A673 (cell line): ENCODE measurements around the gene CHSY3. TPM values are rescaled to one million over a fixed set of nuclear protein-coding genes. Genes with fewer than 3 reads are reported as not detected.

Source experiments
- BruUV-seq: library from RNA; stranded (reverse); fragments of 400-500 nt; replicated peaks from 2 replicates; lab custom pipeline; 2021; lab: Mats Ljungman, UMichigan
- CTCF ChIA-PET: fragments of 300-600 bp; sonication (Branson Sonifier 250); formaldehyde crosslinking; loops from one replicate; lab custom pipeline; 2022; ENCODE audit warnings: antibody characterized with exemption; lab: Charles Lee
- POLR2A ChIA-PET: fragments of 300-600 bp; sonication (Branson Sonifier 250); formaldehyde crosslinking; loops from one replicate; lab custom pipeline; 2022; ENCODE audit warnings: antibody characterized with exemption; ENCODE audit not compliant: low non-redundant PET; lab: Charles Lee
- DNase-seq: peaks from one replicate; pipeline ENCODE4 v3.0.0-alpha.2; 2015; ENCODE audit warnings: low spot score
- H3K27ac ChIP-seq: fragments of 200-600 bp; sonication (generic); 2 replicates; pipeline ENCODE4 v1.5.1; 2016; ENCODE audit warnings: mixed run types, low read depth, mild to moderate bottlenecking, mixed read lengths, antibody characterized with exemption, low read length; ENCODE audit not compliant: poor library complexity, severe bottlenecking
- H3K27me3 ChIP-seq: fragments of 200-600 bp; sonication (generic); replicated peaks from 2 replicates; pipeline ENCODE4 v1.6.1; 2017; ENCODE audit warnings: mixed run types, low read depth, mild to moderate bottlenecking, mixed read lengths, antibody characterized with exemption, low read length; ENCODE audit not compliant: insufficient read depth, poor library complexity
- H3K36me3 ChIP-seq: fragments of 200-600 bp; sonication (generic); 2 replicates; pipeline ENCODE4 v1.6.1; 2016; ENCODE audit warnings: mixed run types, mild to moderate bottlenecking, mixed read lengths, antibody characterized with exemption, low read length; ENCODE audit not compliant: insufficient read depth, poor library complexity, severe bottlenecking
- H3K4me1 ChIP-seq: fragments of 200-600 bp; sonication (generic); 2 replicates; pipeline ENCODE4 v1.6.1; 2017; ENCODE audit warnings: mixed run types, mild to moderate bottlenecking, mixed read lengths, antibody characterized with exemption, low read length; ENCODE audit not compliant: insufficient read depth, poor library complexity, severe bottlenecking
- H3K4me3 ChIP-seq: fragments of 200-600 bp; sonication (generic); 2 replicates; pipeline ENCODE4 v1.5.1; 2016; ENCODE audit warnings: low read depth, mixed run types, mild to moderate bottlenecking, mixed read lengths, low read length; ENCODE audit not compliant: poor library complexity, severe bottlenecking
- H3K9me3 ChIP-seq: fragments of 200-600 bp; sonication (generic); 2 replicates; pipeline ENCODE4 v1.6.1; 2016; ENCODE audit warnings: mixed run types, low read depth, mild to moderate bottlenecking, mixed read lengths, antibody characterized with exemption, low read length; ENCODE audit not compliant: poor library complexity, severe bottlenecking
- EZH2 ChIP-seq: fragments of 200-600 bp; sonication (generic); IDR thresholded peaks from 2 replicates; pipeline ENCODE4 v1.6.1; 2017; ENCODE audit warnings: borderline replicate concordance, low read depth, mild to moderate bottlenecking, mixed read lengths, antibody characterized with exemption, low read length; ENCODE audit not compliant: poor library complexity, severe bottlenecking
- intact Hi-C: fragments of 100-400 bp; cut with micrococcal nuclease; formaldehyde crosslinking; loops from one replicate; pipeline ENCODE4 v1.10.0; 2022; ENCODE audit not compliant: unreplicated experiment
- total RNA-seq: library from RNA; stranded (reverse); gene quantifications from 2 replicates; pipeline ENCODE4 v1.2.3, GENCODE V29; 2021
- TF ChIP-seq, protein P1 (sequence below): fragments of 300-800, 200-600 bp; sonication (generic); conservative IDR thresholded peaks from 2 replicates; pipeline ENCODE4 v1.5.1; 2017; ENCODE audit warnings: low read depth, mild to moderate bottlenecking, antibody characterized with exemption, low read length, moderate library complexity, mixed read lengths

Gene CHSY3
- total RNA-seq, 1 experiment from 2014 or later: not detected

DNA sequence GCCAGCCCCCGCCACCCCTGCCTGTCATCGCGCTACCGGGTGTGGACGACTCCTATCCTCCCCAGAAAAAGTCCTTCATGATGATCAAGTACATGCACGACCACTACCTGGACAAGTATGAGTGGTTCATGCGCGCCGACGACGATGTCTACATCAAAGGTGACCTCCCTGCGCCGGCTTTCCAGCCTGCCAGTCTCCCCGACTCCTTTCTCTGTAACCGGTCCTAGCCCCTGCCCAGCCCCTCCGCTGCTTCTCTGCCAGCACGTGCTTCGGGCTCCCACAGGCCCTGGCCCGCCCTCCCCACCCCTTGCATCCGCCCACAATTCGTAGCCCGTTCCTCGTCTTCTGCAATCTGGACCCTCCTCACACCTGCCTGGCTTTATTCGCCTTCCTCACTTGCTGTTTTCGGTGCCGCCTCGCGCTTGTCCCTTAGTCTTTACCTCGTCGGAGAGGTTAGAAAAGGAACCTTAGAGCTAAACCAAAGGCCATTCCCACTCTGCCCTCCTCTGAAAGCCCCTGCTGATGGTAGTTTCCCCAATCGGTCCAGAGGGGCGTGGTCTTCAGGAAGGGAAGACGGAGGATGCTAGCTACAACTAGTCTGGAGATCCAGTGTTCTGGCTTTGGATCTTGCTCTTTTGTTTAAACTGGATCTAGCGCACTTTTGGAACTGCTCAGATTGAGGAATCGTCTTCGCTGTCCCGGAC is 1.4 kb downstream of the CHSY3 start:
- ChIA-PET CTCF (no interaction called here), POLR2A (no interaction called here)
- Histone ChIP-seq H3K4me1 (peaks cover 11% of the 10 kb centered on the region), H3K9me3 (no peaks in the 10 kb centered on the region), H3K4me3 (no peak overlapping the region), H3K27me3 (peaks cover 86% of the 10 kb centered on the region), H3K27ac (no peak overlapping the region), H3K36me3 (no peaks in the 10 kb centered on the region)
- no peak for DNase-seq
- intact Hi-C loops: loop anchor here (10.0 kb wide), 1 partner anchor 1199 kb away; no protein-coding TSS in a partner anchor
- no peak for TF ChIP-seq EZH2
- TF ChIP-seq, protein P1, sequence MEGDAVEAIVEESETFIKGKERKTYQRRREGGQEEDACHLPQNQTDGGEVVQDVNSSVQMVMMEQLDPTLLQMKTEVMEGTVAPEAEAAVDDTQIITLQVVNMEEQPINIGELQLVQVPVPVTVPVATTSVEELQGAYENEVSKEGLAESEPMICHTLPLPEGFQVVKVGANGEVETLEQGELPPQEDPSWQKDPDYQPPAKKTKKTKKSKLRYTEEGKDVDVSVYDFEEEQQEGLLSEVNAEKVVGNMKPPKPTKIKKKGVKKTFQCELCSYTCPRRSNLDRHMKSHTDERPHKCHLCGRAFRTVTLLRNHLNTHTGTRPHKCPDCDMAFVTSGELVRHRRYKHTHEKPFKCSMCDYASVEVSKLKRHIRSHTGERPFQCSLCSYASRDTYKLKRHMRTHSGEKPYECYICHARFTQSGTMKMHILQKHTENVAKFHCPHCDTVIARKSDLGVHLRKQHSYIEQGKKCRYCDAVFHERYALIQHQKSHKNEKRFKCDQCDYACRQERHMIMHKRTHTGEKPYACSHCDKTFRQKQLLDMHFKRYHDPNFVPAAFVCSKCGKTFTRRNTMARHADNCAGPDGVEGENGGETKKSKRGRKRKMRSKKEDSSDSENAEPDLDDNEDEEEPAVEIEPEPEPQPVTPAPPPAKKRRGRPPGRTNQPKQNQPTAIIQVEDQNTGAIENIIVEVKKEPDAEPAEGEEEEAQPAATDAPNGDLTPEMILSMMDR: no peak
- BruUV-seq: no TSS peak

DNA sequence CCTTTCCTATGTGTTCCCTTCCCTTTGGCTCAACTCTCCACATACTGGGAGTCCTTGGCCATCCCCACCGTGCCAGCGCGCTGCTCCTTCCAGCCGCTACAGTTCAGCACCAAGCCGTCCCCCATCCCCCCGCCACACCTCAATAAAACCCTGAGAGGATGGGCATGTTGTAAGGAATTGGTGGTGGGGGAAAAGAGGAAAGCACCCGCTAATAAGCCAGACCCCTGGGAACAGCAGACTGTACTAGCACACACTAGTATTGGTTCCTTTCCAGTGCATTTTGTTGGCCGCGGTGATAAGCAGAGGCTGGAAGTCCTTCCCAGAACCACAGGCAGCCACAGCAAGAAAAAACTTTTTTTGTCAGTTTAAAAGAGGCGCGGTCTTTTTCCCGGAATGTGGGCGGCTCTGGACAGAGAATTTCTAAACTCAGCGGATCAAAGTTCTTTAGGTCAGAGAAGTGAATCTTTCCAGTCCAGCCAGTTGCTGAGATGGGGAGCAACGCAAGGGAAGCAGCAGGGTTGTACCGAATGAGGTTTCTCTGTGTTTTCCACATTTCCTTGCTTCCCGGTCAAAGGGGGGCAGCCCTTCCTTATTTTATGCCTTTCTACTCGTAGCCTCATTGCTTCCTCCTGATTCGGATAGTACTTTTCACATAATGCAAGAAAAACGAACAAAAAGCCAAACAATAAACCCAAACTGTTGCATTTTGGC is 2.1 kb downstream of the CHSY3 start:
- H3K4me1 ChIP-seq: peaks cover 11% of the 10 kb centered on the region
- peaks cover 80% of the 10 kb centered on the region for H3K27me3 ChIP-seq
- no peak overlapping the region for H3K27ac ChIP-seq
- no peaks in the 10 kb centered on the region for H3K36me3 ChIP-seq
- TF ChIP-seq, protein P1: no peak
- peak; percentile 79 for TF ChIP-seq EZH2
- DNase-seq: no peak
- ChIA-PET CTCF (no interaction called here), POLR2A (no interaction called here)
- no TSS peak for BruUV-seq
- no peak overlapping the region for H3K4me3 ChIP-seq
- no peaks in the 10 kb centered on the region for H3K9me3 ChIP-seq
- intact Hi-C loops: loop anchor here (10.0 kb wide), 1 partner anchor 1198 kb away; no protein-coding TSS in a partner anchor

GRCh38 chr5:129909225-129909624 is 5.0 kb downstream of the CHSY3 start:
- POLR2A ChIA-PET: no interaction called here
- peaks cover 11% of the 10 kb centered on the region for H3K4me1 ChIP-seq
- intact Hi-C loops: loop anchor here (10.0 kb wide), 1 partner anchor 1196 kb away; no protein-coding TSS in a partner anchor
- DNase-seq: no peak
- H3K9me3 ChIP-seq: no peaks in the 10 kb centered on the region
- H3K27me3 ChIP-seq: peaks cover 56% of the 10 kb centered on the region
- no peaks in the 10 kb centered on the region for H3K36me3 ChIP-seq
- no TSS peak for BruUV-seq
- no peak for TF ChIP-seq EZH2
- TF ChIP-seq, protein P1: no peak
- CTCF ChIA-PET: no interaction called here
- no peak overlapping the region for H3K4me3 ChIP-seq
- H3K27ac ChIP-seq: no peak overlapping the region
